B cell (primary cell): ENCODE results near the gene PARD6A. TPM values are rescaled to one million over a fixed set of nuclear protein-coding genes. Genes with fewer than 3 reads are reported as not detected.

ENCODE experiments used
- ATAC-seq: fragments of 200-7000 bp; cut with Tn5 transposase; one replicate; pipeline ENCODE4 v1.10.0; 2021; ENCODE audit warnings: low read depth, mild to moderate bottlenecking, moderate number of reproducible peaks, moderate library complexity
- CTCF ChIA-PET: fragments of 350-600 bp; sonication (Branson Sonifier 250); formaldehyde crosslinking; loops from one replicate; lab custom pipeline; 2021; ENCODE audit warnings: antibody characterized with exemption, inconsistent platforms; lab: Charles Lee
- POLR2A ChIA-PET: fragments of 350-600 bp; sonication (Branson Sonifier 250); formaldehyde crosslinking; loops from one replicate; lab custom pipeline; 2021; ENCODE audit warnings: antibody characterized with exemption; lab: Charles Lee
- DNase-seq: peaks from one replicate; pipeline ENCODE4 v3.0.0; 2013
- H2AFZ ChIP-seq: 2 replicates; pipeline ENCODE4 v1.6.1; 2012; ENCODE audit warnings: mild to moderate bottlenecking, low read depth, low read length; ENCODE audit not compliant: insufficient read depth, poor library complexity, severe bottlenecking
- H3K27ac ChIP-seq, 2 donors: 1 replicate in 1 of 2; 2 replicates in 1 of 2; pipeline ENCODE4 v1.5.1; 2012 to 2013; ENCODE audit warnings: low read length in 2 of 2, mild to moderate bottlenecking in 2 of 2, moderate library complexity in 1 of 2
- H3K27me3 ChIP-seq, 4 experiments: fragments of 200-600 bp in 1 of 4; sonication (generic) in 1 of 4; replicated peaks in 1 of 4; 1 replicate in 2 of 4; 2 replicates in 2 of 4; pipeline versions ENCODE4 v1.6.1 to v1.7.0; 2013 to 2016; ENCODE audit warnings: low read length in 3 of 4, mild to moderate bottlenecking in 2 of 4, mixed read lengths in 1 of 4, moderate library complexity in 1 of 4; ENCODE audit not compliant: insufficient read depth in 4 of 4, control insufficient read depth in 3 of 4; ENCODE audit errors: control extremely low read depth in 1 of 4
- H3K36me3 ChIP-seq, 2 experiments: replicated peaks in 1 of 2; 1 replicate in 1 of 2; 2 replicates in 1 of 2; pipeline versions ENCODE4 v1.6.1 to v1.7.1; 2013; ENCODE audit warnings: low read length in 1 of 2; ENCODE audit not compliant: insufficient read depth in 2 of 2, control insufficient read depth in 1 of 2; ENCODE audit errors: control extremely low read depth in 1 of 2, extremely low read depth in 1 of 2
- H3K4me1 ChIP-seq, 2 donors: fragments of 200-600 bp in 1 of 2; sonication (generic) in 1 of 2; 1 replicate in 1 of 2; 2 replicates in 1 of 2; pipeline versions ENCODE4 v1.5.1 to v1.6.1; 2013 to 2017; ENCODE audit warnings: low read length in 2 of 2; ENCODE audit not compliant: control insufficient read depth in 2 of 2, insufficient read depth in 2 of 2
- H3K4me2 ChIP-seq: replicated peaks from 2 replicates; pipeline ENCODE3; 2012; ENCODE audit warnings: mild to moderate bottlenecking, low read depth, low read length; ENCODE audit not compliant: poor library complexity, severe bottlenecking
- H3K4me3 ChIP-seq, 5 experiments: fragments of 200-600 bp in 1 of 5; sonication (generic) in 1 of 5; 1 replicate in 3 of 5; 2 replicates in 2 of 5; pipeline versions ENCODE4 v1.5.1 to v1.7.0; 2011 to 2016; ENCODE audit warnings: low read length in 4 of 5, mild to moderate bottlenecking in 4 of 5, low read depth in 2 of 5, control low read depth in 1 of 5, moderate library complexity in 1 of 5; ENCODE audit not compliant: insufficient read depth in 1 of 5; ENCODE audit errors: control extremely low read depth in 1 of 5, extremely low read depth in 1 of 5
- H3K79me2 ChIP-seq: fragments of 200-600 bp; sonication (generic); one replicate; pipeline ENCODE4 v1.6.0; 2016; ENCODE audit warnings: low read length; ENCODE audit not compliant: control insufficient read depth, insufficient read depth
- H3K9ac ChIP-seq: fragments of 200-600 bp; sonication (generic); 2 replicates; pipeline ENCODE4 v1.6.1; 2017; ENCODE audit warnings: mild to moderate bottlenecking, low read length, moderate library complexity
- H3K9me3 ChIP-seq, 3 donors: one replicate each; pipeline versions ENCODE4 v1.6.1 to v1.7.1; 2013; ENCODE audit warnings: low read length in 2 of 3; ENCODE audit not compliant: control insufficient read depth in 2 of 3, insufficient read depth in 1 of 3; ENCODE audit errors: control extremely low read depth in 1 of 3
- H4K20me1 ChIP-seq: 2 replicates; pipeline ENCODE4 v1.6.0; 2012; ENCODE audit warnings: mild to moderate bottlenecking, low read length; ENCODE audit not compliant: insufficient read depth, control insufficient read depth, poor library complexity, severe bottlenecking
- H3K27ac Mint-ChIP-seq: one replicate; pipeline ENCODE4 v1.8.0; 2021; ENCODE audit warnings: mixed read lengths
- H3K27me3 Mint-ChIP-seq: one replicate; pipeline ENCODE4 v1.8.0; 2021; ENCODE audit warnings: mixed read lengths
- H3K4me1 Mint-ChIP-seq: one replicate; pipeline ENCODE4 v1.8.0; 2021; ENCODE audit warnings: mixed read lengths
- H3K4me3 Mint-ChIP-seq: one replicate; pipeline ENCODE4 v1.8.0; 2021; ENCODE audit warnings: mixed read lengths
- H3K9me3 Mint-ChIP-seq: one replicate; pipeline ENCODE4 v1.8.0; 2022; ENCODE audit warnings: mixed read lengths; ENCODE audit not compliant: insufficient read depth
- EZH2 ChIP-seq: IDR thresholded peaks from 2 replicates; pipeline ENCODE4 v1.6.1; 2012; ENCODE audit warnings: borderline replicate concordance, low read depth, mild to moderate bottlenecking, moderate library complexity, low read length; ENCODE audit not compliant: insufficient read depth, poor library complexity, severe bottlenecking
- WGBS: methylation state at CpG from one replicate; pipeline ENCODE4 v1.1.5; 2013; ENCODE audit warnings: missing lambda C conversion rate; ENCODE audit not compliant: insufficient coverage; 5-methylcytosine and 5-hydroxymethylcytosine counted together
- intact Hi-C: fragments of 100-400 bp; cut with micrococcal nuclease; formaldehyde crosslinking; loops from one replicate; pipeline ENCODE4 v1.10.0; 2022
- polyA plus RNA-seq: library from polyadenylated mRNA; depleted of rRNA; stranded (reverse); fragments of >200 nt; gene quantifications from 2 replicates; pipeline ENCODE4 v1.2.3, GENCODE V29; 2012
- total RNA-seq, 2 donors: library from RNA; stranded (reverse); fragments of 120-200 nt in 1 of 2; gene quantifications; 1 replicate in 1 of 2; 2 replicates in 1 of 2; pipeline versions ENCODE4 v1.2.3 to v1.2.4, GENCODE V29; 2013 to 2022
- TF ChIP-seq, protein P1 (sequence below): fragments of 200-600 bp; IDR thresholded peaks from one replicate; pipeline ENCODE4 v1.8.0; 2022; ENCODE audit warnings: antibody characterized with exemption, mild to moderate bottlenecking

The PARD6A gene
- total and polyA plus RNA-seq, 2 donors (not counting 1 experiment from before 2014, with no cell fraction given): 14.8 to 15.9 TPM

DNA sequence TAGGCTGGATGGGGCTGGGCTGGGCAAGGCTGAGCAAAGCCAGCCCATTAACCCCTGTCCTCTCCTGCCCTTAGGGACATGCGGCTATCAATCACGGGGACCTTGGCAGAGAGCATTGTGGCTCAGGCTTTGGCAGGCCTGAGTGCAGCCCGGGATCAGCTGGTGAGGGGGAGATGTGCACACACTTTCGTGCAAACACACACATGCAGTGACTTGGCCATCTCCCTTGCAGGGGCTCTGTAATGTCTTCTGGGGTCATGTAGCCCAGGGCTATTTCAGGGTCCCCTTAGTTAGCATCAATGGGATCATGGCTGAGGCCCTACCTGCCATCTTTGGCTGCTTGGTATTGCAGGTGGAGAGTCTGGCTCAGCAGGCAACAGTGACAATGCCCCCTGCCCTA lies 8.9 kb upstream of the PARD6A start:
- Histone ChIP-seq H3K4me1 (no peaks in the 10 kb centered on the region), H3K27ac (no peak overlapping the region), H3K27me3 (no peaks in the 10 kb centered on the region), H4K20me1 (peaks cover 40% of the 10 kb centered on the region), H3K9ac (no peak overlapping the region), H2AFZ (no peak overlapping the region), H3K4me3 (no peak overlapping the region), H3K9me3 (no peaks in the 10 kb centered on the region), H3K4me2 (no peak overlapping the region), H3K36me3 (peaks cover 0 to 74% of the 10 kb centered on the region in 2 experiments), H3K79me2 (peaks cover 31% of the 10 kb centered on the region)
- Mint-ChIP-seq H3K4me1 (peaks cover 6% of the 10 kb centered on the region), H3K27ac (peak overlapping the region; percentile 46), H3K27me3 (no peaks in the 10 kb centered on the region), H3K9me3 (no peaks in the 10 kb centered on the region), H3K4me3 (peak overlapping the region; percentile 54)
- DNase-seq (no peak), ATAC-seq (no peak)
- intact Hi-C loops: no loop called here
- TF ChIP-seq EZH2: no peak
- TF ChIP-seq, protein P1, sequence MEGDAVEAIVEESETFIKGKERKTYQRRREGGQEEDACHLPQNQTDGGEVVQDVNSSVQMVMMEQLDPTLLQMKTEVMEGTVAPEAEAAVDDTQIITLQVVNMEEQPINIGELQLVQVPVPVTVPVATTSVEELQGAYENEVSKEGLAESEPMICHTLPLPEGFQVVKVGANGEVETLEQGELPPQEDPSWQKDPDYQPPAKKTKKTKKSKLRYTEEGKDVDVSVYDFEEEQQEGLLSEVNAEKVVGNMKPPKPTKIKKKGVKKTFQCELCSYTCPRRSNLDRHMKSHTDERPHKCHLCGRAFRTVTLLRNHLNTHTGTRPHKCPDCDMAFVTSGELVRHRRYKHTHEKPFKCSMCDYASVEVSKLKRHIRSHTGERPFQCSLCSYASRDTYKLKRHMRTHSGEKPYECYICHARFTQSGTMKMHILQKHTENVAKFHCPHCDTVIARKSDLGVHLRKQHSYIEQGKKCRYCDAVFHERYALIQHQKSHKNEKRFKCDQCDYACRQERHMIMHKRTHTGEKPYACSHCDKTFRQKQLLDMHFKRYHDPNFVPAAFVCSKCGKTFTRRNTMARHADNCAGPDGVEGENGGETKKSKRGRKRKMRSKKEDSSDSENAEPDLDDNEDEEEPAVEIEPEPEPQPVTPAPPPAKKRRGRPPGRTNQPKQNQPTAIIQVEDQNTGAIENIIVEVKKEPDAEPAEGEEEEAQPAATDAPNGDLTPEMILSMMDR: no peak
- ChIA-PET CTCF (interaction anchor here (0.6 to 1.8 kb wide), 4 partner anchors 8 to 158 kb away, joined by 3 to 5 read pairs (median 3); partner anchors contain the start of gene ACD), POLR2A (no interaction called here)
- 95% methylated on average over 4 of the region's 4 CpGs for WGBS

DNA sequence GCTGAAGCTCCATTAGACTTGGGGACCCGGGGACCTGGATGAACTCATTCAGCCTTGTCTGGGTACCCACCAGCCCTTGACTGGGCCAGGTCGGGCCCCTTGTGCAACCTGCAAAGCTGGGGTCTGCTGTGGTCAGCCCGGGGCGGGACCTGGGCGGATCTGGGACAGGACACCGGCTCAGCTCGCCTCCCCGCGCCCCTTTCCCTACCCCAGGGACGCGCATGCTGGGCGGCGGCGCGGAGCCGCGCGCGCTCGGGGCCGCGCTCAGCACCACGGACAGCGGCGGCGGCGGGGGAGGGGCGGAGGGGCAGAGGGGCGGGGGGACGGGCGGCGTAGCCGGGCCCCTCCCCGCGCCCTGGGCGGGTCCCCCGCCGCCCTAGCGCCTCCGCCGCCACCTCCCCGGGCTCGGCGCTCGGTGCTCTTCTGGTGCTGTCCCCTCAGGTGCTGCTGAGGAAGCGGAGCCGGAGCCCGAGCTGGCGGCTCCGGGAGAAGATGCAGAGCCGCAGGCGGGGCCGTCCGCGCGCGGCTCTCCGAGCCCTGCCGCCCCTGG lies 8.1 kb upstream of the PARD6A start:
- Histone ChIP-seq H3K4me1 (no peaks in the 10 kb centered on the region), H3K36me3 (peaks cover 0 to 74% of the 10 kb centered on the region in 2 experiments), H3K9me3 (no peaks in the 10 kb centered on the region), H3K4me3 (no peak overlapping the region), H3K79me2 (peaks cover 24% of the 10 kb centered on the region), H3K9ac (no peak overlapping the region), H4K20me1 (peaks cover 40% of the 10 kb centered on the region), H3K27me3 (no peaks in the 10 kb centered on the region), H3K4me2 (no peak overlapping the region), H3K27ac (no peak overlapping the region), H2AFZ (no peak overlapping the region)
- no peak overlapping the region for H3K4me3 Mint-ChIP-seq
- intact Hi-C loops: no loop called here
- peaks cover 8% of the 10 kb centered on the region for H3K4me1 Mint-ChIP-seq
- ATAC-seq (peak; percentile 37), DNase-seq (no peak)
- CTCF ChIA-PET: interaction anchor here (1.5 to 1.8 kb wide), 2 partner anchors 106 to 132 kb away, joined by 3 to 5 read pairs; no protein-coding TSS in a partner anchor
- 94% methylated on average over 44 of the region's 59 CpGs for WGBS
- H3K27ac Mint-ChIP-seq: no peak overlapping the region
- H3K9me3 Mint-ChIP-seq: no peaks in the 10 kb centered on the region
- no peaks in the 10 kb centered on the region for H3K27me3 Mint-ChIP-seq
- POLR2A ChIA-PET: no interaction called here
- TF ChIP-seq EZH2: no peak
- TF ChIP-seq, protein P1: no peak
